B cell (primary cell): ENCODE measurements around the gene DNAJC1.

Experiments
- EZH2 ChIP-seq: IDR thresholded peaks from 2 replicates; pipeline ENCODE4 v1.6.1; 2012; ENCODE audit warnings: borderline replicate concordance, low read depth, mild to moderate bottlenecking, moderate library complexity, low read length; ENCODE audit not compliant: insufficient read depth, poor library complexity, severe bottlenecking
- TF ChIP-seq, protein P1 (sequence below): fragments of 200-600 bp; IDR thresholded peaks from one replicate; pipeline ENCODE4 v1.8.0; 2022; ENCODE audit warnings: antibody characterized with exemption, mild to moderate bottlenecking

DNA sequence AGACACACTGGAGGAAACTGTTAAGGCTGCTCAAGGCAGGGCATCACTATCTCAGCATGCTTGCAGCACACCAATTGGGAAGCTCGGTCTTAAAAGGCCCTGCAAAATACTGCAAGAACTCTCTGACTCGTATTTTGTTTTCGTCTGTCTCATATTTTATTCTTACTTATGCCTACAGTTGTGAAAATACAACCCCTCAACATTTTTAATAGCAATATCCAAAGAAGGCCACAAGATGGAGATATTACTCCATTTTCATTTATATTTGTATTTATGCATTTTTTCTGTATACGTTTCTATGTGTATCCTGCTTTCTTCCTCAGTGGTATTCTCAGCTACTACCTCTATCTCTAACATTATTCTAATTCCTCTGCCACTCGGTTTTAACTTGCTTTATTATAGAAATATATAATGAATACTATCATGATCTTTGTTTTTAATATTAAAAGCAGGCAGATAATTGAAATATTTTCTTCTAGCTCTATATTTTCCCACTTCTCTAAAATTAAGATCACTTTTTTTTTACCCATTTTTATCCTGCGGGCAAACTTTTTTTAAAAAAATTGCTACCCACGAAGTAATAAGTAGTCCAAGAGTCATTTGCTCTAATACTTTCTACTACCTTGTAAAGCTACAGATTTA lies 10.0 kb downstream of the DNAJC1 start:
- TF ChIP-seq, protein P1, sequence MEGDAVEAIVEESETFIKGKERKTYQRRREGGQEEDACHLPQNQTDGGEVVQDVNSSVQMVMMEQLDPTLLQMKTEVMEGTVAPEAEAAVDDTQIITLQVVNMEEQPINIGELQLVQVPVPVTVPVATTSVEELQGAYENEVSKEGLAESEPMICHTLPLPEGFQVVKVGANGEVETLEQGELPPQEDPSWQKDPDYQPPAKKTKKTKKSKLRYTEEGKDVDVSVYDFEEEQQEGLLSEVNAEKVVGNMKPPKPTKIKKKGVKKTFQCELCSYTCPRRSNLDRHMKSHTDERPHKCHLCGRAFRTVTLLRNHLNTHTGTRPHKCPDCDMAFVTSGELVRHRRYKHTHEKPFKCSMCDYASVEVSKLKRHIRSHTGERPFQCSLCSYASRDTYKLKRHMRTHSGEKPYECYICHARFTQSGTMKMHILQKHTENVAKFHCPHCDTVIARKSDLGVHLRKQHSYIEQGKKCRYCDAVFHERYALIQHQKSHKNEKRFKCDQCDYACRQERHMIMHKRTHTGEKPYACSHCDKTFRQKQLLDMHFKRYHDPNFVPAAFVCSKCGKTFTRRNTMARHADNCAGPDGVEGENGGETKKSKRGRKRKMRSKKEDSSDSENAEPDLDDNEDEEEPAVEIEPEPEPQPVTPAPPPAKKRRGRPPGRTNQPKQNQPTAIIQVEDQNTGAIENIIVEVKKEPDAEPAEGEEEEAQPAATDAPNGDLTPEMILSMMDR: peak; percentile 91
- no peak for TF ChIP-seq EZH2
